HG03342 (cell line): ENCODE results near the gene FURIN.
"Not testable (repeated sequence)": the region's sequence is repeated elsewhere in the genome, so short reads cannot be mapped to it uniquely, and the experiment has no call there.

Experiments
- ATAC-seq: cut with Tn5 transposase; IDR thresholded peaks from one replicate; pipeline ENCODE4 v1.9.1; 2021; ENCODE audit warnings: mild to moderate bottlenecking, moderate library complexity; ENCODE audit not compliant: unreplicated experiment

Gene FURIN

GRCh38 chr15:90914305-90915080 lies 46.1 kb downstream of the FURIN start:
- ATAC-seq = no peak

DNA sequence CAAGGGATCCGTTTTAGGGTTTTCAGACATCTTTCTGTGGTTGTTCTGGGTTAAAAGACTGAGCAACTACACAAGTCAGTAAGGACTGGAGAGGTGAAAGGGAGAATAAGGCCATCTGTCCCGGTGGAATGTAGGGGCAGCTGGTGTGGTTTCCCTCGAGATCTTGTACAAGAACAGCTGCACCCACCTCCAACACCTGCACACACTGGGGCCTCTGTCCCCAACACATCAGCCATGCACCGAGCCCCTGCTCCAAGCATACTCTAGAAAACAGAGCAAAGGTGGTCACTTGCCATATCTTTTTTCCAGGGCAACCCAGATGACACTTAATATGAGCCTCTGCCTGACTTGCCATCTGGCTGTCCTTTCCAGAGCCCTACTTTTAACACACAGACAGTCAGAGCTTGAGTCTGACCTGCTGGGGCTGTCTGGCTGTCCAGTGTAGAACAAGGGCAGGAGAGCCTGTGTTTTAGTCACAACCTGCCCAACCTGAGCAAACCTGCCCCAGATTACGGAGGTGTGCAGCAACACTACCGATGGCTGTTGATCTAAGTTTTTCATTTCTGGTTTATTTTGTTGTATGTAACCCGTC lies 46.9 kb downstream of the FURIN start:
- no peak for ATAC-seq

- ATAC-seq = no peak
Observed at GRCh38 chr15:90915808-90916440, 47.5 kb downstream of the FURIN start.

DNA sequence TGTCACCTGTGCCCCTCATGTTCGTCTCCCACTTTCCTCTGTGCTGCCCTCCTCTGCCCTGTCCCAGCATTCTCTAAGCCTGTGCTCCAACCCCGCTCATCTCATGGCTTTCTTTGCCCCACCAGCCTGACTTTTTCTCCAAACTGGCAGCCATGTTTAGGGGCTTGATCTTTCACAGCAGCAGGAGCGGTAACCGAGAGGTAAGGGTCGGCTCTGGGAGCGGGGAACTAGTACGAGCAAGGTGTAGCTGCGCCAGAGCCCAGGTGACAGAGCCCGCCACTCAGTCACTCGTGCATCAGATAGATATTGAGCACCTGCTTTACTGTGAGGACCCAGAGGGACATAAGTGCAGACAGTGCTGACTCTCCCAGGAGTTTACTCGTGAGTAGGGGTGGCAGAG lies 48.1 kb downstream of the FURIN start:
- no peak for ATAC-seq

DNA sequence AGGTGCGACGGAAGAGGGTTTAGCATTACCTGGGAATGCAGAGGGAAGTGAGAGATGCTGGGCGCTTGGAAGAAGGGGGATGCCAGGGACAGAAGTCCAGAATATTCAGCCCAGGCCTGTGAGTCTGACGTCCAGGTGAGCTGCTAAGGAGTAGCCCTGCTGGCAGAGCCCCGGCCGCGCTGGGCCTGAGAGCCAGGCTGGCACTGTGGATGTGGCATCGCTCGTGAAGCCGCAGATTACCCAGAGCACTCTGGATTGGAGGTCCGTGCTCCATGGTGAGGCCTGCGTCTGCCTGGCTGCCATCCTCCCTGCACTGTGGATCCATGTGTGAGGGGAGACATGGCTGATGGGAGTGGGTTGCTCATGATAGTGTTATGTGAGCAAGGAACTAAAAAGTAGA lies 49.2 kb downstream of the FURIN start:
- ATAC-seq = no peak

DNA sequence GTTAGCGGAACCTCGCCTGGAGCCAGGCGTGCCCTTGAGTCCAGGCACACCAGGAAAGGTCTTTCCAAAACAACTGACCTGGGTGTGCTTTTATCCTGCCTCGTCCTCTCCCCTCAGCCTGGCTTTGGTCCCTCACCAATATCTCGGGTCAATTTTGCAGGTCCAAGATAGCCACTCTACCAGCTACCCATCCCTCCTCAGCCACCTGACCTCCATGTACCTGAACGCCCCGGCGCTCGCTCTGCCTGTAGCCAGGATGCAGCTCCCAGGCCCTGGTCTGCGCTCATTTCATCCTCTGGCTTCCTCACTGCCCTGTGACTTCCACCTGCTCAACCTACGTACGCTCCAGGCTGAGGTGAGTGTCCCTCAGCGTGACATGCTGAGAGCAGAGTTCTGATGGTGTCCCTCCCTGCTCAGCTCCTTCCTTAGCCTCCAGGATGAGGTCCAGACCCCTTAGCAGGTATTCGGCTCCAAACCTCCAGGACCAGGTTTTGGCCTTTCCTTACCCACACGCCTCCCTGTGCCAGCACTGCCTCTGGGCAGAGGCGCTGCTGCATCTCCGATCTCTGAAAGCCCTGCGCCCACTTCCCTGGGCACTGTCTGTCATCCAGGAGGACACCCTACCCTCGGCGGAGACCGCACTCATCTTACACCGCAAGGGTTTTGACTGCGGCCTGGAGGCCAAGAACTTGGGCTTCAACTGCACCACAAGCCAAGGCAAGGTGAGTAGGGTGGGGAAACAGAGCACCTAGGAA lies 49.8 kb downstream of the FURIN start:
- ATAC-seq = no peak

DNA sequence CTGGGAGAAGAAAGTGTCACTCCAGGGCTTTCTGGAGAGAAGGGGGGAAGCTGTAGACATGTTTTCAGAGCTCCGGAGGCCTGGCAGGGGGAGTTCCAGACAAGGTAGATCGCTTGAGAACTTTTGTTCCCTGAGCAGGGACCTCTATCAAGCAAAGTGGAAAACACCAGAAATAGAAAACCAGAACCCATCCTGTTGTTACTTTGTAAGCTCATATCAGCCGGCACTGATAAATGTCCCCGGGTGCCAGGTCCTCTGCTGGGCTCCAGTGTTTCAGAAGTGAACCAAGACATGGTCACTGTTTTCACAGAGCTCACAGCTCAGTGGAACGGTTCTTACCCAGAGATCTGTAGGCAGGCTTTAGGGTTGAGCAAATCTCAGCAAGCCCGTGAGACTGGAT lies 50.4 kb downstream of the FURIN start:
- ATAC-seq = no peak

DNA sequence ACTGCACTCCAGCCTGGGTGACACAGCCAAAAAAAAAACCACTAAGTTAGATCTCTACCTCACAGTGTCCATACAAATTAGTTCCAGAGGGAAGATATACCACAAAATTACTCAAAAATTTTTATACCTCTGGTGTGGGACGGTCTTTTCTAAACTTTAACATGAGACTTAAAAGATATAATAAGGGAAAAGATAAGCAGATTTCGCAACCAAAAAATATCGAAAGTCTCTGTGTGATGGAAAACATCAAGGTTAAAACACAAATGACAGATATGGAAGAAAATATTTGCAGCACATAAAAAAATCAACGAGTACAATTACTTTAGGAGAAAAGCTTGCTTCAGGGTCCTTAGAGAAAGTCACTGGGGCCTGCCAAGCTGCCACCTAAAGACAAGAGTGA lies 53.5 kb downstream of the FURIN start:
- no peak for ATAC-seq

DNA sequence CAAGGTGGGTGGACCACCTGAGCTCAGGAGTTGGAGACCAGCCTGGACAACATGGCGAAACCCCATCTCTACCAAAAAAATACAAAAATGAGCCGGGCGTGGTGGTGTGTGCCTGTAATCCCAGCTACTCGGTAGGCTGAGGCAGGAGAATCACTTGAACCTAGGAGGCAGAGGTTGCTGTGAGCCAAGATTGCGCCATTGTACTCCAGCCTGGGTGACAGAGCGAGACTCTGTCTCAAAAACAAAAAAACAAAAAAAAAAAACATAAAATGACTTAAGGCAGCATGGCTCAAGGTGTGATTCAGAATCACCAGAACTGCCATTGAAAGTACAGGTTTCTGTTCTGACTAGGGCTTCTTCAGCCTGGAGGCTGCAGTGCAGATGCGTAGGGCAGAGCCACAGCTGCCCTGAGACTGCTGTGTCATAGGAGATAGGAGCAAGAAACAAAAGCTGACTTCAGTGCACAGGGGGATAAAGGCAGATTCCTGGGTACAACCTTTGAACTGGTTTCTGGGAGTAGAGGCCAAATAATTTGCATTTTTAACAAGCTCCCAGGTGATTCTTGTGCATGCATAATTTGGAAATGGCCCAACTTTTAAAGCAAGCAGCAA lies 54.4 kb downstream of the FURIN start:
- peak; percentile 65 for ATAC-seq

DNA sequence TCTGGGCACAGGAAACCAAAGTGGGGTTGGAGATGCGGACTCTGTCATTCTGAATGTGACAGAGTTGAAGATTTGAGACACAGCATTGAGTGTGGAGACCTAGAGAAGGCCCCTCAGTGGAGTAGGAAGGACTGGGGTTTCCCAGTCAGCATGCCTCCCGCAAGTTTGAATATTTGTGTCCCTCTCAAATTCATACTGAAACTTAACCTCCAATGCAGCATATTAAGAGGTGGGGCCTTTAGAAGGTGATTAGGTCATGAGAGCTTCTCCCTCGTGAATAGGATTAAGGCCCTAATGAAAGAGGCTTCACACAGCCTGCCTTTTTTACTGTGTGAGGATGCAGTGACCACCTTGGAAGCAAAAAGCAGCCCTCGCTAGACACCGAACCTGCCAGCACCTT lies 56.0 kb downstream of the FURIN start:
- ATAC-seq = peak; percentile 82

DNA sequence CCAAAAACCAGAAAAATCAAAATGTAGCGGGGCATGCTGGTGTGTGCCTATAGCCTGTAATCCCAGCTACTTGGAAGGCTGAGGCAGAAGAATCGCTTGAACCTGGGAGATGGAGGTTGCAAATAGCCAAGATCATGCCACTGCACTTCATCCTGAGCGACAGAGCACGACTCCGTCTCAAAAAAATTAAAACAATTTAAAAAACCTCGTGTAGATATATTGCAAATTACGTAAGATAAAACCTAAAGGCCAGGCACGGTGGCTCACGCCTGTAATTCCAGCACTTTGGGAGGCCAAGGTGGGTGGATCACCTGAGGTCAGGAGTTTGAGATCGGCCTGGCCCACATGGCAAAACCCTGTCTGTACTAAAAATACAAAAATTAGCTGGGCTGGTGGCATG lies 58.4 kb downstream of the FURIN start:
- not testable (repeated sequence) for ATAC-seq

DNA sequence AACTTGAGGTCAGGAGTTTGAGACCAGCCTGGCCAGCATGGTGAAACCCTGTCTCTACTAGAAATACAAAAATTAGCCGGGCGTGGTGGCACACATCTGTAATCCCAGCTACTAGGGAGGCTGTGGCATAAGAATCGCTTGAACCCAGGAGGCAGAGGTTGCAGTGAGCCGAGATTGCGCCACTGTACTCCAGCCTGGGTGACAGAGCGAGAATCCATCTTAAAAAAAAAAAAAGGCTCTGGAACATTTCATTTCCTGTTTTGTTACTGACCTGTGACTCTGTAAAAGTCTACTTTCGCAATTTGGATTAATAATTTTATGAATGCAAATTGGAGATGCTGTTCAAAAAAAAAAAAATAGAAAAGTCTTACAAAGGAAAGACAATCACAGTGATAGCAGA lies 59.7 kb downstream of the FURIN start:
- ATAC-seq = not testable (repeated sequence)

DNA sequence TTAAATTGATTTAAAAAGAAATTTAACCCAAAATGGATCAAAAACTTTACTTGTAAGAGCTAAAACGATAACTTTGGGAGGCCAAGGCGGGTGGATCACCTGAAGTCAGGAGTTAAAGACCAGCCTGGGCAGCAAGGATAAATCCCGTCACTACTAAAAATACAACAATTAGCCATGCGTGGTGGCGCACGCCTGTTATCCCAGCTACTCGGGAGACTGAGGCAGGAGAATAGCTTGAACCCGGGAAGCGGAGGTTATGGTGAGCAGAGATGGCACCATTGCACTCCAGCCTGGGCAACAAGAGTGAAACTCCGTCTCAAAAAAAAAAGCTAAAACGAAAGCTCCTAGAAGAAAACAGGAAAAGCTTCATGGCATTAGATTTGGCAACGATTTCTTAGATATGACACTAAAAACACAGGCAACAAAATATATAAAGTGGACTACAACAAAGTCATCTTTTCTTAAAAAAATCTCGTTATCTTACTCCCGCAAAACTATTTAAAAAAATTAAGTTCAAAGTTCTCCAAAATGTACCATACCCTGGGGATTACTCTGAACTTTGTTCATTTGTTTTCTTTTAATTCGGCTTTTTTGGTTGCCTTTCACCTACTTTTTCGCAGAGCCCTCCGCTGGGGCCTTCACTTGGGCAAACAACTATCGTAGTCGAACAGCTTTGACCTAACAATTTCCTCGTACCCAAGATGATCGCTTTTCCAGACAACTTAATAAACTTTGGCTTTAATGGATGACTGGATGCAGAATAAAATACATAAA lies 61.0 kb downstream of the FURIN start:
- no peak for ATAC-seq

- no peak for ATAC-seq
Observed at GRCh38 chr15:90930861-90931574, 62.6 kb downstream of the FURIN start.

- no peak for ATAC-seq
Observed at GRCh38 chr15:90931575-90931827, 63.1 kb downstream of the FURIN start.

- peak; percentile 46 for ATAC-seq
Observed at GRCh38 chr15:90931828-90932659, 63.7 kb downstream of the FURIN start, which contains the start of gene HDDC3. Gene HDDC3 (minus strand): TSS chr15:90932549. CDS start chr15:90932540, 9 bp downstream.

DNA sequence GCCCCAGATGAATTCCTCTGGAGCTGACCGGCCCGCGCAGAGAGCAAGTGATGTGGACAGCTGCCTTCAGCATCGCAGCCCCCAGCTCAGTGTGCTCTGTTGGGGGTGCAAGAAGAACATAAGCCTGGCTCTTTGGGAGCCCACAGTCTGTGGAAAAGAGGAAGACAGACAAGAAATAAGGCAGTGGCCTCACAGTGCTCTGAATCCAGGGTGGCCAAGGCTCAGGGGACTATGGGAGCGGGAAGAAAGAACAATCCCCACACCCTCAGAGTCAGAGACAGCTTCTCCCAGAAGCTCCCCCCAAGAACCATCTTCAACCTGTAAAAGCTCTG lies 64.2 kb downstream of the FURIN start:
- ATAC-seq = no peak
